Measurements from ENCODE around the gene ARHGAP35. TPM values are rescaled to one million over a fixed set of nuclear protein-coding genes. Genes with fewer than 3 reads are reported as not detected.

Gene ARHGAP35
- total RNA-seq, 1 experiment from 2014 or later = 52.1 TPM

GRCh38 chr19:46887240-46887782 is 26.5 kb downstream of the ARHGAP35 start:
- BruUV-seq (replicated peaks) = no TSS peak

DNA sequence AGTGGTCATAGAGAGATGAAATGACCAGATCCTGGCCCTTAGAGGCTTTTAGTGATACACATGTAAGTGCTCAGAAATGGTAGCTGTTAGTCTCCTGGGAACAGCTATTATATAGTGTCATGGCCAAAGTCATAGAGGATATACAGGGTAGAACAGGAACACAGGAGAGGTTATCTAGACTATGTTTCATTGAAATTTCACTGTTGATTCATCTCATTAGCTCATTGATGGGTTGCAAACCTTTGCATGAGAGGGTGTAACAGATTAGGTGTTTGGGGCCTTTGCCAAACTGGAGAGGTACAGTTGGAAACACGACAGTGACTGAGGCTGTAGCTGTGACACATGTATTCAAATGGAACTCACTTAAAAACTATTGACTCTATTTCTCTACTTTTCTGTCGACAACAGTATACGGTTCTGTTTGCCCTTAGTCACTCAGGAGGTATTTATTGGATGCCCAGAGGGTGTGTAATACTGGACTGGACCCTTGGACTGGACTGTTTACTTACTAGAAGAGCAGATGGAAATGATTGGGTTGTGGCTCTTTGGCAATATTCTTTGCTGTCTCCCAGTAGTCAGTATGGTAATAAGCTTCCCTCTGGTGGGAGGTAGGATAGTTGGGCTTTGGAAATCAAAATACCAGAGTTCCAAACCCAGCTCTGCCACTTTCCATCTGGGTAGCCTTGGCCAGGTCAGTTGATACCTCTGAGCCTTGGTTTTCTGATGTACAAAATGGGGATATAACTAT is 29.8 kb downstream of the ARHGAP35 start:
- Mint-ChIP-seq H3K27me3 (ENCODE audit: insufficient read depth, unreplicated experiment) (no peaks in the 10 kb centered on the region), H3K9me3 (ENCODE audit: unreplicated experiment) (peaks cover 6% of the 10 kb centered on the region), H3K27ac (ENCODE audit: low read depth, unreplicated experiment) (peak overlapping the region; percentile 57), H3K36me3 (ENCODE audit: insufficient read depth, unreplicated experiment) (peaks cover 17% of the 10 kb centered on the region), H3K4me3 (ENCODE audit: unreplicated experiment) (no peak overlapping the region), H3K4me1 (ENCODE audit: insufficient read depth, unreplicated experiment) (peaks cover 45% of the 10 kb centered on the region)
- ChIA-PET CTCF (interaction anchor here (0.7 to 1.4 kb wide), 4 partner anchors 10 to 100 kb away, joined by 3 to 4 read pairs (median 3); no protein-coding TSS in a partner anchor), POLR2A (interaction anchor here (0.5 to 1.7 kb wide), 14 partner anchors 10 to 332 kb away, joined by 3 to 8 read pairs (median 4); no protein-coding TSS in a partner anchor)
- intact Hi-C loops (cut with micrococcal nuclease) = no loop called here
- peak; percentile 41 for DNase-seq (ENCODE audit: unreplicated experiment)
- BruUV-seq (replicated peaks) = TSS peak; percentile 10
- TF ChIP-seq, protein P1, sequence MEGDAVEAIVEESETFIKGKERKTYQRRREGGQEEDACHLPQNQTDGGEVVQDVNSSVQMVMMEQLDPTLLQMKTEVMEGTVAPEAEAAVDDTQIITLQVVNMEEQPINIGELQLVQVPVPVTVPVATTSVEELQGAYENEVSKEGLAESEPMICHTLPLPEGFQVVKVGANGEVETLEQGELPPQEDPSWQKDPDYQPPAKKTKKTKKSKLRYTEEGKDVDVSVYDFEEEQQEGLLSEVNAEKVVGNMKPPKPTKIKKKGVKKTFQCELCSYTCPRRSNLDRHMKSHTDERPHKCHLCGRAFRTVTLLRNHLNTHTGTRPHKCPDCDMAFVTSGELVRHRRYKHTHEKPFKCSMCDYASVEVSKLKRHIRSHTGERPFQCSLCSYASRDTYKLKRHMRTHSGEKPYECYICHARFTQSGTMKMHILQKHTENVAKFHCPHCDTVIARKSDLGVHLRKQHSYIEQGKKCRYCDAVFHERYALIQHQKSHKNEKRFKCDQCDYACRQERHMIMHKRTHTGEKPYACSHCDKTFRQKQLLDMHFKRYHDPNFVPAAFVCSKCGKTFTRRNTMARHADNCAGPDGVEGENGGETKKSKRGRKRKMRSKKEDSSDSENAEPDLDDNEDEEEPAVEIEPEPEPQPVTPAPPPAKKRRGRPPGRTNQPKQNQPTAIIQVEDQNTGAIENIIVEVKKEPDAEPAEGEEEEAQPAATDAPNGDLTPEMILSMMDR (IDR thresholded peaks at IDR 0.05; ENCODE audit: unreplicated experiment) = no peak

More at GRCh38 chr19:46887240-46887782, 26.5 kb downstream of the ARHGAP35 start:
- intact Hi-C loops (cut with micrococcal nuclease) = no loop called here
- no peak overlapping the region for H3K27ac Mint-ChIP-seq (ENCODE audit: low read depth, unreplicated experiment)
- ChIA-PET POLR2A (no interaction called here), CTCF (interaction anchor here (1.0 kb wide), 1 partner anchor 25 kb away, joined by 4 read pairs; no protein-coding TSS in a partner anchor)
- no peaks in the 10 kb centered on the region for H3K27me3 Mint-ChIP-seq (ENCODE audit: insufficient read depth, unreplicated experiment)
- H3K4me1 Mint-ChIP-seq (ENCODE audit: insufficient read depth, unreplicated experiment) = peaks cover 35% of the 10 kb centered on the region
- no peak for DNase-seq (ENCODE audit: unreplicated experiment)
- TF ChIP-seq, protein P1 (IDR thresholded peaks at IDR 0.05; ENCODE audit: unreplicated experiment) = no peak
- no peak overlapping the region for H3K4me3 Mint-ChIP-seq (ENCODE audit: unreplicated experiment)
- peaks cover 6% of the 10 kb centered on the region for H3K9me3 Mint-ChIP-seq (ENCODE audit: unreplicated experiment)
- H3K36me3 Mint-ChIP-seq (ENCODE audit: insufficient read depth, unreplicated experiment) = peaks cover 17% of the 10 kb centered on the region

GRCh38 chr19:46892252-46893179 is 31.7 kb downstream of the ARHGAP35 start:
- ChIA-PET POLR2A (interaction anchor here (1.4 to 2.1 kb wide), 2 partner anchors 8 to 32 kb away, joined by 3 to 8 read pairs; no protein-coding TSS in a partner anchor), CTCF (no interaction called here)
- Mint-ChIP-seq H3K27ac (ENCODE audit: low read depth, unreplicated experiment) (peak overlapping the region; percentile 69), H3K4me3 (ENCODE audit: unreplicated experiment) (no peak overlapping the region), H3K9me3 (ENCODE audit: unreplicated experiment) (no peaks in the 10 kb centered on the region), H3K27me3 (ENCODE audit: insufficient read depth, unreplicated experiment) (no peaks in the 10 kb centered on the region), H3K4me1 (ENCODE audit: insufficient read depth, unreplicated experiment) (peaks cover 30% of the 10 kb centered on the region), H3K36me3 (ENCODE audit: insufficient read depth, unreplicated experiment) (peaks cover 17% of the 10 kb centered on the region)
- no peak for DNase-seq (ENCODE audit: unreplicated experiment)
- TF ChIP-seq, protein P1 (IDR thresholded peaks at IDR 0.05; ENCODE audit: unreplicated experiment) = no peak
- BruUV-seq (replicated peaks) = no TSS peak
- intact Hi-C loops (cut with micrococcal nuclease) = no loop called here
